Endothelial cell of umbilical vein (primary cell): ENCODE measurements around the gene RCOR3. TPM values are rescaled to one million over a fixed set of nuclear protein-coding genes. Genes with fewer than 3 reads are reported as not detected.

Experiments used
- BruUV-seq: library from RNA; stranded (reverse); fragments of 400-500 nt; replicated peaks from 2 replicates; lab custom pipeline; 2021; lab: Mats Ljungman, UMichigan
- CTCF ChIA-PET: fragments of 300-600, 350-600 bp; sonication (Branson Sonifier 250); formaldehyde crosslinking; loops from one replicate; lab custom pipeline; 2021; ENCODE audit warnings: antibody characterized with exemption, inconsistent platforms; lab: Charles Lee
- POLR2A ChIA-PET: fragments of 300-600, 350-600 bp; sonication (Branson Sonifier 250); formaldehyde crosslinking; loops from one replicate; lab custom pipeline; 2021; ENCODE audit warnings: antibody characterized with exemption, inconsistent platforms; lab: Charles Lee
- DNase-seq: peaks from one replicate; pipeline ENCODE4 v3.0.0-alpha.2; 2011; ENCODE audit warnings: low read depth, low spot score
- FAIRE-seq: peaks from 2 replicates; lab custom pipeline; 2011; peaks lifted over from hg19 to GRCh38; lab: Jason Lieb, UNC
- H2AFZ ChIP-seq: 2 replicates; pipeline ENCODE4 v1.6.0; 2012; ENCODE audit warnings: low read depth, low read length, control low read depth, inconsistent platforms
- H3K27ac ChIP-seq: 2 replicates; pipeline ENCODE4 v1.5.1; 2011; ENCODE audit warnings: low read depth, mild to moderate bottlenecking, control low read depth, low read length, moderate library complexity; ENCODE audit not compliant: insufficient read depth
- H3K27me3 ChIP-seq, 2 experiments: 2 replicates each; pipeline versions ENCODE4 v1.6.0 to v1.6.1; 2011; ENCODE audit warnings: low read length in 2 of 2, mixed read lengths in 1 of 2; ENCODE audit not compliant: control insufficient read depth in 2 of 2, insufficient read depth in 2 of 2
- H3K36me3 ChIP-seq, 2 experiments: 2 replicates in 1 of 2; 3 replicates in 1 of 2; pipeline ENCODE4 v1.5.1; 2011; ENCODE audit warnings: low read length in 2 of 2, mild to moderate bottlenecking in 1 of 2, moderate library complexity in 1 of 2; ENCODE audit not compliant: control insufficient read depth in 2 of 2, insufficient read depth in 2 of 2; ENCODE audit errors: extremely low read depth in 1 of 2
- H3K4me1 ChIP-seq: 3 replicates; pipeline ENCODE4 v1.5.1; 2011; ENCODE audit warnings: mild to moderate bottlenecking, low read length; ENCODE audit not compliant: control insufficient read depth, insufficient read depth; ENCODE audit errors: extremely low read depth
- H3K4me2 ChIP-seq: 2 replicates; pipeline ENCODE4 v1.6.1; 2011; ENCODE audit warnings: low read length, control low read depth, mixed read lengths; ENCODE audit not compliant: insufficient read depth
- H3K4me3 ChIP-seq, 3 experiments: fragments of 200-600 bp in 1 of 3; sonication (generic), shearing (Covaris generic) in 1 of 3; replicated peaks in 1 of 3; 2 replicates each; pipeline ENCODE4 v1.5.1; 2011 to 2016; ENCODE audit warnings: control low read depth in 3 of 3, low read length in 3 of 3, mild to moderate bottlenecking in 2 of 3, inconsistent platforms in 1 of 3, low read depth in 1 of 3, moderate library complexity in 1 of 3; ENCODE audit not compliant: insufficient read depth in 1 of 3
- H3K79me2 ChIP-seq: 2 replicates; pipeline ENCODE4 v1.6.0; 2012; ENCODE audit warnings: low read length, inconsistent platforms; ENCODE audit not compliant: control insufficient read depth, insufficient read depth
- H3K9ac ChIP-seq: replicated peaks from 2 replicates; pipeline ENCODE3; 2011; ENCODE audit warnings: low read length, control low read depth; ENCODE audit not compliant: insufficient read depth; ENCODE audit errors: extremely low read depth
- H3K9me1 ChIP-seq: replicated peaks from 3 replicates; pipeline ENCODE4 v1.6.0; 2011; ENCODE audit warnings: mild to moderate bottlenecking, low read length; ENCODE audit not compliant: control insufficient read depth, insufficient read depth; ENCODE audit errors: extremely low read depth
- H3K9me3 ChIP-seq: replicated peaks from 2 replicates; pipeline ENCODE4 v1.5.1; 2012; ENCODE audit warnings: low read length, inconsistent platforms; ENCODE audit not compliant: control insufficient read depth, insufficient read depth
- H4K20me1 ChIP-seq: replicated peaks from 2 replicates; pipeline ENCODE3; 2011; ENCODE audit warnings: mild to moderate bottlenecking, low read length; ENCODE audit not compliant: control insufficient read depth, insufficient read depth; ENCODE audit errors: extremely low read depth
- EZH2 ChIP-seq: IDR thresholded peaks from 2 replicates; pipeline ENCODE4 v1.6.1; 2012; ENCODE audit warnings: borderline replicate concordance, low read depth, mild to moderate bottlenecking, moderate library complexity, low read length, inconsistent platforms; ENCODE audit not compliant: severe bottlenecking
- FOS ChIP-seq: IDR thresholded peaks from 2 replicates; pipeline ENCODE4 v1.6.1; 2011; ENCODE audit warnings: mild to moderate bottlenecking, low read length, moderate library complexity, borderline replicate concordance; ENCODE audit not compliant: insufficient read depth
- GATA2 ChIP-seq: IDR thresholded peaks from 2 replicates; pipeline ENCODE4 v1.7.0; 2011; ENCODE audit warnings: low read depth, mild to moderate bottlenecking, moderate library complexity, mixed read lengths, low read length; ENCODE audit not compliant: insufficient read length, insufficient read depth
- JUN ChIP-seq: IDR thresholded peaks from 2 replicates; pipeline ENCODE4 v1.6.1; 2011; ENCODE audit warnings: borderline replicate concordance, low read depth; ENCODE audit not compliant: insufficient read length, insufficient read depth
- MYC ChIP-seq: IDR thresholded peaks from one replicate; pipeline ENCODE4 v1.6.1; 2011; ENCODE audit warnings: mild to moderate bottlenecking, low read depth, low read length
- POLR2A ChIP-seq: IDR thresholded peaks from 2 replicates; pipeline ENCODE4 v1.6.1; 2012; ENCODE audit warnings: low read depth, mild to moderate bottlenecking, control low read depth, low read length
- POLR2AphosphoS5 ChIP-seq: IDR thresholded peaks from 2 replicates; pipeline ENCODE4 v1.6.1; 2012; ENCODE audit warnings: low read depth, mild to moderate bottlenecking, control low read depth, low read length, moderate library complexity; ENCODE audit not compliant: insufficient read depth
- dilution Hi-C: fragments of 300-500 bp; cut with MboI; formaldehyde crosslinking; loops from one replicate; pipeline ENCODE4 v1.15.0; 2019; ENCODE audit warnings: low sequenced_read_pairs; ENCODE audit not compliant: extremely low pct_ligation_motif_present
- intact Hi-C: fragments of 100-400 bp; cut with micrococcal nuclease; formaldehyde crosslinking; loops from one replicate; pipeline ENCODE4 v1.10.0; 2022
- polyA plus RNA-seq, 4 experiments: library from polyadenylated mRNA; depleted of rRNA in 3 of 4; stranded (reverse) in 3 of 4; unstranded in 1 of 4; fragments of >200 nt; gene quantifications; 2 replicates each; pipeline versions ENCODE4 v1.2.1 to v1.2.3, GENCODE V29; 2011 to 2012; ENCODE audit warnings: missing spikeins in 1 of 4
- total RNA-seq: library from RNA; stranded (reverse); gene quantifications from 2 replicates; pipeline ENCODE4 v1.2.3, GENCODE V29; 2021
- TF ChIP-seq, protein P1 (sequence below), 2 donors: IDR thresholded peaks; 1 replicate in 1 of 2; 2 replicates in 1 of 2; pipeline ENCODE4 v1.5.1; 2011; ENCODE audit warnings: low read length in 2 of 2, mild to moderate bottlenecking in 2 of 2, moderate library complexity in 2 of 2, control low read depth in 1 of 2, inconsistent platforms in 1 of 2, low read depth in 1 of 2; ENCODE audit not compliant: insufficient read depth in 1 of 2; ENCODE audit errors: extremely low read depth in 1 of 2
- TF ChIP-seq, protein P2 (sequence below): IDR thresholded peaks from 2 replicates; pipeline ENCODE4 v1.6.1; 2011; ENCODE audit not compliant: insufficient read depth, insufficient read length

The RCOR3 gene
- total and polyA plus RNA-seq, 2 donors (not counting 3 experiments of a cell fraction or from before 2014, with no cell fraction given), result 24.2 to 34.0 TPM

DNA sequence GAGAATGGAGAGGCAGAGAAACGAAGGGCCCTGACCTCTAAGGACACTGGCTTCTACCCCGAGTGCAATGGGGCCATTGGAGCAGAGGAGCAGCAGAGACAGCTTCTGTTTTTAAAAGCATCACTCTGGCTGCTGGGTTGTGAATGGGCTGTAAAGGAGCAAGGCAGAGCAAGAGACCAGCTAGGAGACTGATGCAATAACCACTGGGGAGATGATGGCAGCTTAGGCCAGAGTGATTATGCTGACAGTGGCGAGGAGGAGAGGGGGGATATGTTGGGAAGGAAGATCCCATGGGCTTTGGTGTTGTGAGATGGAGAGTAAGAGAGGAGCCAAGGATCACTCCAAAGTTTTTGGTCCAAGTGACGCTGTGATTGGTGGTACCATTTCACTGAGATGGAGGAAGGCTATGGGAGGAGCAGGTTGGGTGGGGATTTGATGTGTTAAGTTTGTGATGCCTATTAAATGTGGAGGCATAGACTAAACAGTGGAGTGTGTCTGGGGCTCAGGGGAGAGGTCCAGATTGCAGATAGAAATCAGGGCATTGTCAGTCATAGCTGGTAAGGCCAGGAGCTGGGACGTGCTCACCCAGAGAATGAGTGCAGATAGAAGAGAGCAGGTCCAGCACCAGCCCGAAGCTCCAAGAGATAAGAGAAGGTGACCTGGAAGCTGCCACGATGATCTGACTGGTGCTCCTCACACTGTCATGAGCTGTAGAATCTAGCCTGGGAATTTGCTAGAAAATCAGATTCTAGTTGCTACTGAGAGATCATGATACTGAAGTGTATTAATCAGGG is 78.5 kb downstream of the RCOR3 start:
- FAIRE-seq (no peak), DNase-seq (no peak)
- H3K36me3 ChIP-seq, result no peaks in the 10 kb centered on the region
- H3K4me2 ChIP-seq, result no peak overlapping the region
- no peaks in the 10 kb centered on the region for H3K9me1 ChIP-seq
- H3K4me3 ChIP-seq, result no peak overlapping the region
- peaks cover 9% of the 10 kb centered on the region for H3K4me1 ChIP-seq
- TF ChIP-seq POLR2AphosphoS5 (no peak), FOS (no peak), POLR2A (no peak), GATA2 (no peak), EZH2 (no peak), MYC (no peak), JUN (no peak)
- TF ChIP-seq, protein P1, sequence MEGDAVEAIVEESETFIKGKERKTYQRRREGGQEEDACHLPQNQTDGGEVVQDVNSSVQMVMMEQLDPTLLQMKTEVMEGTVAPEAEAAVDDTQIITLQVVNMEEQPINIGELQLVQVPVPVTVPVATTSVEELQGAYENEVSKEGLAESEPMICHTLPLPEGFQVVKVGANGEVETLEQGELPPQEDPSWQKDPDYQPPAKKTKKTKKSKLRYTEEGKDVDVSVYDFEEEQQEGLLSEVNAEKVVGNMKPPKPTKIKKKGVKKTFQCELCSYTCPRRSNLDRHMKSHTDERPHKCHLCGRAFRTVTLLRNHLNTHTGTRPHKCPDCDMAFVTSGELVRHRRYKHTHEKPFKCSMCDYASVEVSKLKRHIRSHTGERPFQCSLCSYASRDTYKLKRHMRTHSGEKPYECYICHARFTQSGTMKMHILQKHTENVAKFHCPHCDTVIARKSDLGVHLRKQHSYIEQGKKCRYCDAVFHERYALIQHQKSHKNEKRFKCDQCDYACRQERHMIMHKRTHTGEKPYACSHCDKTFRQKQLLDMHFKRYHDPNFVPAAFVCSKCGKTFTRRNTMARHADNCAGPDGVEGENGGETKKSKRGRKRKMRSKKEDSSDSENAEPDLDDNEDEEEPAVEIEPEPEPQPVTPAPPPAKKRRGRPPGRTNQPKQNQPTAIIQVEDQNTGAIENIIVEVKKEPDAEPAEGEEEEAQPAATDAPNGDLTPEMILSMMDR (IDR thresholded peaks at IDR 0.05; ENCODE audit: extremely low read depth in 1 of 2, insufficient read depth in 1 of 2, low read depth in 1 of 2, low read length in 2 of 2), result no peak
- TF ChIP-seq, protein P2, sequence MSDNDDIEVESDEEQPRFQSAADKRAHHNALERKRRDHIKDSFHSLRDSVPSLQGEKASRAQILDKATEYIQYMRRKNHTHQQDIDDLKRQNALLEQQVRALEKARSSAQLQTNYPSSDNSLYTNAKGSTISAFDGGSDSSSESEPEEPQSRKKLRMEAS, result no peak
- intact Hi-C loops, result no loop called here
- no peaks in the 10 kb centered on the region for H4K20me1 ChIP-seq
- no peaks in the 10 kb centered on the region for H3K9me3 ChIP-seq
- no peak overlapping the region for H3K27ac ChIP-seq
- no TSS peak for BruUV-seq
- H2AFZ ChIP-seq, result no peak overlapping the region
- H3K79me2 ChIP-seq, result no peaks in the 10 kb centered on the region
- H3K27me3 ChIP-seq, result no peaks in the 10 kb centered on the region
- no peak overlapping the region for H3K9ac ChIP-seq
- dilution Hi-C loops, result no loop called here
- ChIA-PET CTCF (interaction anchor here (0.8 to 2.0 kb wide), 3 partner anchors 10 to 139 kb away, joined by 3 to 5 read pairs (median 3); no protein-coding TSS in a partner anchor), POLR2A (no interaction called here)
